Inflammatory macrophage treated with lipopolysaccharide for 4 hours (primary cell): Measurements from ENCODE around the gene GBP1.
A peak's percentile ranks its signal among the peaks of the same experiment; 100 is the strongest.
"Not testable (repeated sequence)": the region's sequence is repeated elsewhere in the genome, so short reads cannot be mapped to it uniquely, and the experiment has no call there.

Experiments used
- DNase-seq: peaks from one replicate; pipeline ENCODE4 v3.0.0-alpha.2; 2020

The GBP1 gene

GRCh38 chr1:89051300-89051954, 13.6 kb downstream of the GBP1 start:
- no peak for DNase-seq

GRCh38 chr1:89050649-89051033, 14.4 kb downstream of the GBP1 start:
- no peak for DNase-seq

DNA sequence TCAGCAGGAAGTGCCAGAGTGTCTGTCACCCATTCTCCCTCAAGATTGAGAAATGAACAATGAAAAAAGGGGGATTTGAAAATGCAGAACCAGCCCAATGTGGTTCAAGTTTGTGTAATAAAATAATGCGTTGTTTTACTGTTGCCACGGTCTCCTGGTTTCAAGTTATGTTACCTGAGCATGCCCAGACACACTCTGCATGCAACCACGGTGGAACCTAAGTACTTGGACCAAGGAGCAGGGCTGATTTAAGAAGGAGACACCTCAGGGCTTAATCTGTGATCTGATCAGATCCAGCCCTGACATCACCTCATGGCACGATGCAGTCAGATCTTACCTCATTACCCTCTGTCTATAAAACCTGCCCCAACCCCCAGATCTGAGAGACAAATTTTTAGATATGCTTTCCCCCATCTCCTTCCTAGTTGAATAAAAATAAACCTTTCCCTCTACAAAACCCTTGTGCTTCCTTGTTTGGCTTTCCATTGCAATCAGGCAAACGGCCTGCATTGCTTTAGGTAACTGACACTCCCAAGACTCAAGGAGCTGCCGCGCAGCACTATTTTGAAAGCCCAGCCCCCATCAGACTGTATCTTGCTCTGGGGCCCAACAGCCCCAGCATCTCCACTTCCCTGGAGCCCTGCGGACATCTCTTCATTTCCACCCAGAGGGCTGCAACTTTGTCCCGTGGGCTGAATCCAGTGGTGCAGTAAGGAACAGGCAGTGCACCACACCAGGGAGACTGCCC, 14.9 kb downstream of the GBP1 start:
- DNase-seq, result not testable (repeated sequence)

DNA sequence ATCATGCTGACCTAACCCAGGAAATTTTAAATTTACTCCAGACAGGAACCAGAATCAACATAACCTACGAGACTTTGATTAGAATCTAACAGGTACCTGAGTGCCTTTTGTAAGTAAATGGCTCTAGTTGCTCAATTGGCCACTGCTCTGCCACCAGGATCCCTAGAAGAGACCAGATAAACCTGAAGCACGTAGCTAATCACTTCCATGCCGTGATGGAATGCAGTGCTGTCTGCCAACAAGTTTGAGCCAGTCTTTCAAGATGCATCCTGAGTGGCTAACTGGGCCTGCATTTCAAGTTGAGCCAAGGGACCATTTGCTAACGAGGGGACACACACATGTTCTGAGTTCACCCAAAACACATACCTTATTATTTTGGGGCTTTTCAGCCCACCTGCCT, 15.8 kb downstream of the GBP1 start:
- not testable (repeated sequence) for DNase-seq

GRCh38 chr1:89047734-89048133, 17.3 kb downstream of the GBP1 start:
- DNase-seq, result no peak

DNA sequence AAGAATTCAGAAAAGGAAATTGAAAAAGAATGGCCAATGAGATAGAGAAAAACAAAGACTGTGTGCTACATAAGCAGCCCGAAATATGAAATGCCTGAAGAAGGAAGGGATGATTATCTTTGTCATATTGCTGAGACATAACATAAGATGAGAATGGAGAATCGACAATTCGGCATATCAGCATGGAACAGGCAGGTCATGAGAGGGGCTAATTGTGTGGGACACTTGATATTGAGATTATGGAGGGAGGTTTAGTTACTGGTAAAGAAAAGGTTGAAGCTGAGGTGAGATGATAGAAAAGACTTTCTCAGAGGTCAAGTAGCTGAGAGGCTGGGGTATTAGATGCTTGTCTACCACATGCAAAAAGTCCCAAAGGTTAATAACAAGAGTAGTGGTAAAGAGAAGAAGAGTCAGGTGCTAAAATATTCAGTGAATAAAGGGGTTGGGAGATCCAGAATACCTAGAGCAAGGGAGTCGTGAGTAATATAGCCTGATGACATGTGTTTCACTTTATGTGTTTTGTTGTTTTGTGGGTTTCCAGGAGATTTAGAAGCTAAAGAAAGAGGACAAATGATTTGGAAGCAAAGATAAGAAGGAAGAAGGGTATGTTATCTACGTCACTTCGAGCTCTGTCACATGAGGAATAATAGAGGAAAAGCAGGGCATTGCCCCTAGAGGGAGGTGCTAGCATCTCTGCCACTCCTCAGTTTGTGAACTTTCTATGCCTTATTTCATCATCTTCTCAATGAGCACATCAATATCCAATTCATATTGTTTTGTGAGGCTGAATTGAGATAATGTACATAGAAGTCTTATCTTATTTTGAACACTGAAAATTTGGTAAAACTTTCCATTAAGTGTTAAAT, 18.5 kb downstream of the GBP1 start:
- peak; percentile 38 for DNase-seq

- no peak for DNase-seq
These were observed 19.9 kb downstream of the GBP1 start for GRCh38 chr1:89044970-89045721.

DNA sequence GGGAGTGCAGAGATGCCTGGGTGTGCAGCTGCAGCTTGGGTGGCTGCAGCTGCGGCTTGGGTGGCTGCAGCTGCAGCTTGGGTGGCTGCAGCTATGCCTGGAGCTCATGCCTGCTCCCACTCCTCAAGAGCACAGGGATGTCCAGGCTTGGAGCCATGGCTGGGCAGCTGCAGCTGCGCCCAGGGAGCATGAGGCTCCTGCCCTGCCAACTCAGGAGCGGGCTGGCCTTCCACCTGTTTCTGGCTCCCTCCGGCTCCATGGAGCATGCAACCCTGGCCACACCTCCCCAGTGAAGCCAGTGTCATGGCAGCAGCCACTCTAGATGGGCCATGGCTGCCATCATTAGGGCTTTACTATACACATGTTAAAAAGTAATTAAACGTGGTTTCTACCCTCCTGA, 21.1 kb downstream of the GBP1 start:
- no peak for DNase-seq

GRCh38 chr1:89042491-89042890, 22.5 kb downstream of the GBP1 start:
- no peak for DNase-seq

DNA sequence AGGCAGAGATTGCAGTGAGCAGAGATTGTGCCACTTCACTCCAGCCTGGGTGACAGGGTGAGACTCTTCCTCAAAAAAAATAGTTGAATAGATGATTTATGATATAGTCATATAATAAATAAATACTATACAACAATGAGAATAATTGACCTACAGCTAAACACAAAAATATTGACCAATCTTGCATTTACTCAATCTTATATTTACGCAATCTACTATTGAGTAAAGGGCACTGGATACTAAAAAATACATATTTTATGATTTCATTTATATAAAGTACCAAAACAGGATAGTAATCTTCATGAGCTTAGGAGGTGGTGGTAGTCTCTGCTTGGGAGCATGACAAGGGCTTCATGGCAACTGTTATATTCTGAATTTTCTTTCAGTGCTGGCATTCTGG, 23.3 kb downstream of the GBP1 start:
- DNase-seq, result peak; percentile 52

GRCh38 chr1:89041119-89041641, 23.8 kb downstream of the GBP1 start:
- DNase-seq, result no peak

DNA sequence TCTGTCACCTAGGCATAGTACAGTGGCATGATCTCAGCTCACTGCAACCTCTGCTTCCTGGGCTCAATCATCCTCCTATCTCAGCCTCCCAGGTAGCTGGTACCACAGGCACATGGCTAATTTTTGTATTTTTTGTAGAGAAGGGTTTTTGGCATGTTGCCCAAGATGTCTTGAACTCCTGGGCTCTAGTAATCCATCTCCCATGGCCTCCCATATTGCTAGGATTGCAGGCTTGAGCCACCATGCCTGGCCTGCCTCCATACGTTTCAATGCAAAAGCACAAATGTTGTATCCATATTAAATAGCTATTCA, 24.7 kb downstream of the GBP1 start:
- no peak for DNase-seq

GRCh38 chr1:89037186-89037585, 27.8 kb downstream of the GBP1 start:
- peak; percentile 76 for DNase-seq

DNA sequence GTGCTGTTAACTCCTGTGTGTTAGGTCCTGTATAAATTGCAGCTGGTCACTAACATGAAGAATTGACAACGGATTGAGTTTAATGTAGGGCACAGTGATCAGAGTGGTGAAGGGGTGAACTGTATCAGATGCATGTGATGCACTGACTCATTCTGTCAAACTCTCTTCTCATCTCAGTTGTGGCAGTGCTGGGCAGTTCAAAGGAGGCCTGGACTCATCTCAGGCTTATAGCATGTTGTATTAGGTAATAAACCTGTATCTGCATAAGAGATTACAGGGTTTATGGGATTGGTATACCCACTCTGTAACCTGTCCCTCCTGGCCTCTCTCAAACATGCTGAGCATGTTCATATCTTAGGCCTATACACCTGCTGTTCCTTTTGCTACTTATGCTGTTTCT, 29.9 kb downstream of the GBP1 start:
- DNase-seq, result no peak

- DNase-seq, result not testable (repeated sequence)
These were observed 31.0 kb downstream of the GBP1 start for GRCh38 chr1:89034004-89034403.

- DNase-seq, result not testable (repeated sequence)
These were observed 36.0 kb downstream of the GBP1 start for GRCh38 chr1:89029051-89029450.

GRCh38 chr1:89025928-89026327, 39.1 kb downstream of the GBP1 start:
- DNase-seq, result peak; percentile 60

GRCh38 chr1:89023026-89023425, 42.0 kb downstream of the GBP1 start:
- DNase-seq, result no peak

DNA sequence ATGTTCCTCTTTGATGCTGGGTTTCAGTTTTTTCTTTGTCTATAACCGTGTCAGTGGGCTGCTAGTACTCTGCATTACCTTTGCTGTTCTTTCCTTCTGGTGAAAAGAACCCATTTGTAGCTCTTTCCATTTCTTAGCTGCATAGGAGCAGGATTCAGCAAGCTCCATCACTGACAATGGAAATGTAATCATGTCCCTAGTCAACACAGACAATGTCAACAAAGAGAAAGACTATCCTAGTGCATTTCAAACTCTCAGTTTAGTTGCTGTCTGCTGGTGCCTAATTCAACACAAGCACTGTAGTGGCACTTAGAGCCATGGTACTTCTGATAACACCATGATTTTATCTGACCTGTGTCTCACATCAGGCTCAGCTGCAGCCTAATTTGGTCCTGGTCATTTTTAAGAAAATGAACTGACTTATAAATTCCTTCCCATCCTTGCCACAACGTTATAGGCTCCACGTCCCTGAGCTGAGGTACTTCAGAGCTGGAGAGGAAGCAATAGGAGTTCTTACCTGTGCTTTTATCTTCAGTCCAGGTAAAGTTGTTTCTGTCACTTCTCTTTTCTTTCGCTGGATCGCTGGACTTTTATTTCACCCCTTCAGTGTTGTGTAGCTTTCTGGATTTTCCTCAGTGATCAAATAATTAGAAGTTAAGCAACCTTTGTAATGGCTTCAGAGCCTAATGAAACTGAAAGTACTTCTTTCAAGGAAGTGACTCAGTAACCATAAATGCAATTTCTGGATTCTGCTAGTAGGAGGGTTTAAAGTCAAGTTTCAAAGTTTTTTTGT, 42.6 kb downstream of the GBP1 start, which contains the start of gene GBP3:
Gene GBP3 (minus strand): TSS at position 700 of the 793 bp plus-strand sequence. CDS start 2,145 bp downstream, outside the sequence.
- DNase-seq, result peak; percentile 95

DNA sequence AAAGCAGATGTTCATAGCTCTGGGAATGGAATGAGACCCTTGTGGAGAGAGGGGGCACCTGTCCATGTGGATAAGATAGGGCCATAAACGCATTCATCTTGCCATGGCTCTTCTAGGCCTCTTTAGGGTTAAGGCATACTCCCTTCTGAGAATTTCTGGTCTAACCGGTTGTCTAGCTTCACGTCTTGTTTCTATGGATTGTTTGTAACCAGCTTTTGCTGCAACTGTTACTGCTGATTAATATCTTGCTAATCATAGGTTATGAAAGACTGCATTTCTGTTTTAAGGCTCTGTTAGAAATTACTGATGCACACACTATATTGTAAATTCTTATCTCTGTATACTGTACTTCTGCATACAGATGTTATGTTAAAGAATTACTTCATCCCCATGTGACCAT, 46.7 kb downstream of the GBP1 start:
- not testable (repeated sequence) for DNase-seq

DNA sequence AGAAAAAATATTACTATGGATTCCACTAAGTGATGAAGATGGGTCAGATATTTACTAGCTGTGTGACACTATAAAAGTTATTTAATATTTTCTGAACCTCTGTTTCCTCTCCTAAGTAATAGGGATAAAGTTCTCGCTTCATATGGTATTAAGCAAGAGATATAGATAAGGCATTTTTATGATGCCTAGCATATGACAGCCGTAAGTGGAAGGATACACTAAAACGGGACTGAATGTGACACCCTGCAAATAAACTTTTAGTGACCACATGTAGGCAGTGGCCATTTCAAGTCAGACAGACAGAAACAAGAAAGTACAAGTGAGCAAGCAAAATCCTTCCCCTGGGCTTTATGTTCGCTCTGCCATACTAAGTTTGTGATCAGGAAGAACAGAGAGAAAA, 56.5 kb downstream of the GBP1 start:
- DNase-seq, result no peak
